ENCODE data around the gene CCDC112. TPM values are rescaled to one million over a fixed set of nuclear protein-coding genes. Genes with fewer than 3 reads are reported as not detected.

CCDC112 gene
- total and polyA plus RNA-seq, 2 of the 4 experiments (the other 2 are of a cell fraction), result 2.0 to 2.3 TPM

- no peak overlapping the region for H4K8ac ChIP-seq (ENCODE audit: low read depth in 2 of 2, low read length in 2 of 2)
- H3K14ac ChIP-seq (replicated peaks; ENCODE audit: low read depth, low read length), result no peak overlapping the region
- no peak overlapping the region for H3K4ac ChIP-seq (ENCODE audit: low read depth, low read length)
- H2AK5ac ChIP-seq (ENCODE audit: low read depth, low read length), result no peak overlapping the region
- CTCF ChIA-PET, result no interaction called here
- no peak overlapping the region for H2BK15ac ChIP-seq (ENCODE audit: low read depth, low read length)
- no CpG with 5 or more reads among the region's 1 CpG for WGBS, 2 experiments (ENCODE audit: extremely low coverage in 2 of 2, insufficient read length in 1 of 2)
- in situ Hi-C loops (cut with MboI; ENCODE audit: low sequenced_read_pairs) (loop anchor here (25.0 kb wide), 1 partner anchor 756 kb away; no protein-coding TSS in a partner anchor), dilution Hi-C loops (cut with HindIII; ENCODE audit: low sequenced_read_pairs, unreplicated experiment) (no loop called here), intact Hi-C loops (cut with micrococcal nuclease) (loop anchor here (5.0 to 10.0 kb wide), 2 partner anchors 71 to 769 kb away; no protein-coding TSS in a partner anchor)
- no peak overlapping the region for H3K56ac ChIP-seq (ENCODE audit: extremely low read depth, insufficient read depth, low read length)
- no peak overlapping the region for H2BK5ac ChIP-seq (ENCODE audit: low read depth, low read length, poor library complexity, severe bottlenecking)
- H2AK9ac ChIP-seq (replicated peaks; ENCODE audit: low read depth, low read length, poor library complexity), result no peak overlapping the region
- H3K27ac ChIP-seq (ENCODE audit: insufficient read depth, low read length), result no peak overlapping the region
- DNase-seq (no peak), ATAC-seq (ENCODE audit: low read depth) (no peak)
- H3K23ac ChIP-seq (ENCODE audit: low read depth, low read length), result no peak overlapping the region
- no peak overlapping the region for H3K4me2 ChIP-seq (ENCODE audit: low read depth, low read length)
- no peaks in the 10 kb centered on the region for H3K79me1 ChIP-seq (ENCODE audit: low read depth in 1 of 2, low read length in 2 of 2)
- H3K9ac ChIP-seq (ENCODE audit: low read depth, low read length), result no peak overlapping the region
- no peak overlapping the region for H2AFZ ChIP-seq (replicated peaks; ENCODE audit: low read length, poor library complexity)
- H2BK120ac ChIP-seq (ENCODE audit: low read depth, low read length), result no peak overlapping the region
- H3K4me1 ChIP-seq (ENCODE audit: control insufficient read depth, insufficient read depth, low read length), result no peaks in the 10 kb centered on the region
- H2BK20ac ChIP-seq (ENCODE audit: low read depth, low read length), result no peak overlapping the region
- H3K18ac ChIP-seq (ENCODE audit: low read depth, low read length), result no peak overlapping the region
- POLR2A ChIA-PET (ENCODE audit: unreplicated experiment), result no interaction called here
- BruUV-seq (replicated peaks), result no TSS peak
- TF ChIP-seq ELK1 (IDR thresholded peaks at IDR 0.05; ENCODE audit: borderline replicate concordance, low read depth, low read length) (no peak), CTCF (conservative IDR thresholded peaks at IDR 0.05; ENCODE audit: low read depth, low read length) (no peak), FOS (IDR thresholded peaks at IDR 0.05; ENCODE audit: low read depth, low read length) (no peak), POLR2A (IDR thresholded peaks at IDR 0.05; ENCODE audit: low read depth, low read length) (no peak), BHLHE40 (IDR thresholded peaks at IDR 0.05; ENCODE audit: low read depth, low read length) (no peak), MXI1 (IDR thresholded peaks at IDR 0.05; ENCODE audit: borderline replicate concordance, low read depth, low read length) (no peak)
- no peak overlapping the region for H4K91ac ChIP-seq (ENCODE audit: insufficient read depth, low read depth, low read length)
- H4K20me1 ChIP-seq (ENCODE audit: insufficient read depth, low read length), result no peaks in the 10 kb centered on the region
- no peaks in the 10 kb centered on the region for H3K9me3 ChIP-seq (ENCODE audit: control insufficient read depth, insufficient read depth, low read length)
- no peak overlapping the region for H4K5ac ChIP-seq (ENCODE audit: low read depth, low read length)
- H3K9me1 ChIP-seq (ENCODE audit: insufficient read depth, low read length), result no peaks in the 10 kb centered on the region
- peaks cover 9% of the 10 kb centered on the region for H3K27me3 ChIP-seq (ENCODE audit: control insufficient read depth, insufficient read depth, low read length)
- no peak overlapping the region for H3K4me3 ChIP-seq (ENCODE audit: insufficient read depth, low read depth, low read length)
- H3K36me3 ChIP-seq (ENCODE audit: control insufficient read depth, insufficient read depth, low read length), result no peaks in the 10 kb centered on the region
Observed at GRCh38 chr5:115306011-115306536, 9.6 kb upstream of the CCDC112 start.

Data from IMR-90 (cell line).